ENCODE measurements around the gene MCM6. TPM values are rescaled to one million over a fixed set of nuclear protein-coding genes. Genes with fewer than 3 reads are reported as not detected.

Gene MCM6
- total and polyA plus RNA-seq, 2 experiments from 2014 or later = 74.7 to 133 TPM

DNA sequence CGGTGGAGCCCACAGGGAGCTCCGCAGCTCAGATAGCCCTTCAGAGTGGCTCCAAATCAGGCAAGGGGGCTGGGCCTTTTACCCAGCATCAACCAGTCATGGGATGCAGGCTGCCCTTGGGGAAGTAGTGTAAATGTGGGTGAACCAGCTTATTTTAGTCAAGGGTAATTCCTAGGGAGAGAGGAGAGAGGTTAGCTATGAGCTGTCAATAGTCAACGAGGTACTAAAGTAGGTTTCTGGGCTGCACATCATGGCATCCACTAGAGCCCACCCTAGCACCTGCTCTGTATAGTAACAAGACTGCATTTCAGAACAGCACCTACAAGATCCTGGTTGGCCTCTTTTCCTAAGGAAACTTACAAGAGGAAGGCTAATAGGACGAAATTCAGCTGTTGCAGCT, 9.5 kb upstream of the MCM6 start (continued):
- no peak for TF ChIP-seq JUNB (IDR thresholded peaks at IDR 0.05; ENCODE audit: unreplicated experiment)
- TF ChIP-seq, protein P1, sequence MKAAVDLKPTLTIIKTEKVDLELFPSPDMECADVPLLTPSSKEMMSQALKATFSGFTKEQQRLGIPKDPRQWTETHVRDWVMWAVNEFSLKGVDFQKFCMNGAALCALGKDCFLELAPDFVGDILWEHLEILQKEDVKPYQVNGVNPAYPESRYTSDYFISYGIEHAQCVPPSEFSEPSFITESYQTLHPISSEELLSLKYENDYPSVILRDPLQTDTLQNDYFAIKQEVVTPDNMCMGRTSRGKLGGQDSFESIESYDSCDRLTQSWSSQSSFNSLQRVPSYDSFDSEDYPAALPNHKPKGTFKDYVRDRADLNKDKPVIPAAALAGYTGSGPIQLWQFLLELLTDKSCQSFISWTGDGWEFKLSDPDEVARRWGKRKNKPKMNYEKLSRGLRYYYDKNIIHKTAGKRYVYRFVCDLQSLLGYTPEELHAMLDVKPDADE (IDR thresholded peaks at IDR 0.05) = no peak
- TF ChIP-seq, protein P2, sequence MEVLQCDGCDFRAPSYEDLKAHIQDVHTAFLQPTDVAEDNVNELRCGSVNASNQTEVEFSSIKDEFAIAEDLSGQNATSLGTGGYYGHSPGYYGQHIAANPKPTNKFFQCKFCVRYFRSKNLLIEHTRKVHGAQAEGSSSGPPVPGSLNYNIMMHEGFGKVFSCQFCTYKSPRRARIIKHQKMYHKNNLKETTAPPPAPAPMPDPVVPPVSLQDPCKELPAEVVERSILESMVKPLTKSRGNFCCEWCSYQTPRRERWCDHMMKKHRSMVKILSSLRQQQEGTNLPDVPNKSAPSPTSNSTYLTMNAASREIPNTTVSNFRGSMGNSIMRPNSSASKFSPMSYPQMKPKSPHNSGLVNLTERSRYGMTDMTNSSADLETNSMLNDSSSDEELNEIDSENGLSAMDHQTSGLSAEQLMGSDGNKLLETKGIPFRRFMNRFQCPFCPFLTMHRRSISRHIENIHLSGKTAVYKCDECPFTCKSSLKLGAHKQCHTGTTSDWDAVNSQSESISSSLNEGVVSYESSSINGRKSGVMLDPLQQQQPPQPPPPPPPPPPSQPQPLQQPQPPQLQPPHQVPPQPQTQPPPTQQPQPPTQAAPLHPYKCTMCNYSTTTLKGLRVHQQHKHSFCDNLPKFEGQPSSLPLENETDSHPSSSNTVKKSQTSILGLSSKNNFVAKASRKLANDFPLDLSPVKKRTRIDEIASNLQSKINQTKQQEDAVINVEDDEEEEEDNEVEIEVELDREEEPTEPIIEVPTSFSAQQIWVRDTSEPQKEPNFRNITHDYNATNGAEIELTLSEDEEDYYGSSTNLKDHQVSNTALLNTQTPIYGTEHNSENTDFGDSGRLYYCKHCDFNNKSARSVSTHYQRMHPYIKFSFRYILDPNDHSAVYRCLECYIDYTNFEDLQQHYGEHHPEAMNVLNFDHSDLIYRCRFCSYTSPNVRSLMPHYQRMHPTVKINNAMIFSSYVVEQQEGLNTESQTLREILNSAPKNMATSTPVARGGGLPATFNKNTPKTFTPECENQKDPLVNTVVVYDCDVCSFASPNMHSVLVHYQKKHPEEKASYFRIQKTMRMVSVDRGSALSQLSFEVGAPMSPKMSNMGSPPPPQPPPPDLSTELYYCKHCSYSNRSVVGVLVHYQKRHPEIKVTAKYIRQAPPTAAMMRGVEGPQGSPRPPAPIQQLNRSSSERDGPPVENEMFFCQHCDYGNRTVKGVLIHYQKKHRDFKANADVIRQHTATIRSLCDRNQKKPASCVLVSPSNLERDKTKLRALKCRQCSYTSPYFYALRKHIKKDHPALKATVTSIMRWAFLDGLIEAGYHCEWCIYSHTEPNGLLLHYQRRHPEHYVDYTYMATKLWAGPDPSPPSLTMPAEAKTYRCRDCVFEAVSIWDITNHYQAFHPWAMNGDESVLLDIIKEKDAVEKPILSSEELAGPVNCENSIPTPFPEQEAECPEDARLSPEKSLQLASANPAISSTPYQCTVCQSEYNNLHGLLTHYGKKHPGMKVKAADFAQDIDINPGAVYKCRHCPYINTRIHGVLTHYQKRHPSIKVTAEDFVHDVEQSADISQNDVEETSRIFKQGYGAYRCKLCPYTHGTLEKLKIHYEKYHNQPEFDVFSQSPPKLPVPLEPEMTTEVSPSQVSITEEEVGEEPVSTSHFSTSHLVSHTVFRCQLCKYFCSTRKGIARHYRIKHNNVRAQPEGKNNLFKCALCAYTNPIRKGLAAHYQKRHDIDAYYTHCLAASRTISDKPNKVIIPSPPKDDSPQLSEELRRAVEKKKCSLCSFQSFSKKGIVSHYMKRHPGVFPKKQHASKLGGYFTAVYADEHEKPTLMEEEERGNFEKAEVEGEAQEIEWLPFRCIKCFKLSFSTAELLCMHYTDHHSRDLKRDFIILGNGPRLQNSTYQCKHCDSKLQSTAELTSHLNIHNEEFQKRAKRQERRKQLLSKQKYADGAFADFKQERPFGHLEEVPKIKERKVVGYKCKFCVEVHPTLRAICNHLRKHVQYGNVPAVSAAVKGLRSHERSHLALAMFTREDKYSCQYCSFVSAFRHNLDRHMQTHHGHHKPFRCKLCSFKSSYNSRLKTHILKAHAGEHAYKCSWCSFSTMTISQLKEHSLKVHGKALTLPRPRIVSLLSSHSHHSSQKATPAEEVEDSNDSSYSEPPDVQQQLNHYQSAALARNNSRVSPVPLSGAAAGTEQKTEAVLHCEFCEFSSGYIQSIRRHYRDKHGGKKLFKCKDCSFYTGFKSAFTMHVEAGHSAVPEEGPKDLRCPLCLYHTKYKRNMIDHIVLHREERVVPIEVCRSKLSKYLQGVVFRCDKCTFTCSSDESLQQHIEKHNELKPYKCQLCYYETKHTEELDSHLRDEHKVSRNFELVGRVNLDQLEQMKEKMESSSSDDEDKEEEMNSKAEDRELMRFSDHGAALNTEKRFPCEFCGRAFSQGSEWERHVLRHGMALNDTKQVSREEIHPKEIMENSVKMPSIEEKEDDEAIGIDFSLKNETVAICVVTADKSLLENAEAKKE (CRISPR knock-in tag; IDR thresholded peaks at IDR 0.05) = no peak

DNA sequence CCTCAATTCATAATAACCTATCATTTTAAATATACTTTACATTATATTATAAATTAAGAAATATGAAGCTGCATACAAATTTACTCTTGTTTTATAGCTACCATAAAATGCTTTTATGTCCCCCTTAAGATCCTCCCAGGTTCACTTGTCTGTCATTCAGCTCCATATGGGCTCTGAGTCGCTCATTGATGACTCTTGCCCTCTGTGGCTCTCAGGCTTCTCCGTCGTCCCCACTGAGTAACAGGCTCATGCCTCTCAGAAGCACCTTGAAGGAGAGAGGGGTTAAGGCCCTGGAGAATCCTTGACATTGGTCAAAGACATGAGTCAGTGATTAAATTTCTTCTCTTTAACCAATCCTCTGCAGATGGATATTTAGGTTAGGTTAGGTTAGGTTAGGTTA, 6.2 kb upstream of the MCM6 start:
- DNase-seq (ENCODE audit: low spot score) (no peak), ATAC-seq (no peak)
- Mint-ChIP-seq H3K27ac (no peak overlapping the region), H3K27me3 (ENCODE audit: insufficient read depth, low read depth, poor library complexity) (peaks cover 2% of the 10 kb centered on the region), H3K36me3 (ENCODE audit: low read depth) (no peaks in the 10 kb centered on the region), H3K9me3 (no peaks in the 10 kb centered on the region; the same call in 2 of the 3 replicates), H3K4me1 (peaks cover 9% of the 10 kb centered on the region), H3K4me3 (no peak overlapping the region)
- Histone ChIP-seq H3K9me2 (ENCODE audit: insufficient read depth) (no peaks in the 10 kb centered on the region), H3K27ac (ENCODE audit: low read depth) (no peak overlapping the region), H3K4me2 (no peak overlapping the region), H4K20me1 (replicated peaks; ENCODE audit: insufficient read depth) (no peaks in the 10 kb centered on the region), H3F3A (replicated peaks; ENCODE audit: low read depth) (no peaks in the 10 kb centered on the region), H3K4me3 (no peak overlapping the region), H3K27me3 (ENCODE audit: insufficient read depth) (no peaks in the 10 kb centered on the region), H3K36me3 (ENCODE audit: insufficient read depth) (no peaks in the 10 kb centered on the region), H2AFZ (peak overlapping the region; percentile 77; the same call in 1 of the 2 replicates), H3K4me1 (ENCODE audit: insufficient read depth) (peaks cover 8% of the 10 kb centered on the region), H3K79me2 (replicated peaks; ENCODE audit: insufficient read depth) (no peaks in the 10 kb centered on the region)
- TF ChIP-seq, protein P3, sequence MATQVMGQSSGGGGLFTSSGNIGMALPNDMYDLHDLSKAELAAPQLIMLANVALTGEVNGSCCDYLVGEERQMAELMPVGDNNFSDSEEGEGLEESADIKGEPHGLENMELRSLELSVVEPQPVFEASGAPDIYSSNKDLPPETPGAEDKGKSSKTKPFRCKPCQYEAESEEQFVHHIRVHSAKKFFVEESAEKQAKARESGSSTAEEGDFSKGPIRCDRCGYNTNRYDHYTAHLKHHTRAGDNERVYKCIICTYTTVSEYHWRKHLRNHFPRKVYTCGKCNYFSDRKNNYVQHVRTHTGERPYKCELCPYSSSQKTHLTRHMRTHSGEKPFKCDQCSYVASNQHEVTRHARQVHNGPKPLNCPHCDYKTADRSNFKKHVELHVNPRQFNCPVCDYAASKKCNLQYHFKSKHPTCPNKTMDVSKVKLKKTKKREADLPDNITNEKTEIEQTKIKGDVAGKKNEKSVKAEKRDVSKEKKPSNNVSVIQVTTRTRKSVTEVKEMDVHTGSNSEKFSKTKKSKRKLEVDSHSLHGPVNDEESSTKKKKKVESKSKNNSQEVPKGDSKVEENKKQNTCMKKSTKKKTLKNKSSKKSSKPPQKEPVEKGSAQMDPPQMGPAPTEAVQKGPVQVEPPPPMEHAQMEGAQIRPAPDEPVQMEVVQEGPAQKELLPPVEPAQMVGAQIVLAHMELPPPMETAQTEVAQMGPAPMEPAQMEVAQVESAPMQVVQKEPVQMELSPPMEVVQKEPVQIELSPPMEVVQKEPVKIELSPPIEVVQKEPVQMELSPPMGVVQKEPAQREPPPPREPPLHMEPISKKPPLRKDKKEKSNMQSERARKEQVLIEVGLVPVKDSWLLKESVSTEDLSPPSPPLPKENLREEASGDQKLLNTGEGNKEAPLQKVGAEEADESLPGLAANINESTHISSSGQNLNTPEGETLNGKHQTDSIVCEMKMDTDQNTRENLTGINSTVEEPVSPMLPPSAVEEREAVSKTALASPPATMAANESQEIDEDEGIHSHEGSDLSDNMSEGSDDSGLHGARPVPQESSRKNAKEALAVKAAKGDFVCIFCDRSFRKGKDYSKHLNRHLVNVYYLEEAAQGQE (IDR thresholded peaks at IDR 0.05; ENCODE audit: unreplicated experiment) = no peak
- TF ChIP-seq STAT1 (IDR thresholded peaks at IDR 0.05; ENCODE audit: unreplicated experiment) = no peak
- TF ChIP-seq, protein P4, sequence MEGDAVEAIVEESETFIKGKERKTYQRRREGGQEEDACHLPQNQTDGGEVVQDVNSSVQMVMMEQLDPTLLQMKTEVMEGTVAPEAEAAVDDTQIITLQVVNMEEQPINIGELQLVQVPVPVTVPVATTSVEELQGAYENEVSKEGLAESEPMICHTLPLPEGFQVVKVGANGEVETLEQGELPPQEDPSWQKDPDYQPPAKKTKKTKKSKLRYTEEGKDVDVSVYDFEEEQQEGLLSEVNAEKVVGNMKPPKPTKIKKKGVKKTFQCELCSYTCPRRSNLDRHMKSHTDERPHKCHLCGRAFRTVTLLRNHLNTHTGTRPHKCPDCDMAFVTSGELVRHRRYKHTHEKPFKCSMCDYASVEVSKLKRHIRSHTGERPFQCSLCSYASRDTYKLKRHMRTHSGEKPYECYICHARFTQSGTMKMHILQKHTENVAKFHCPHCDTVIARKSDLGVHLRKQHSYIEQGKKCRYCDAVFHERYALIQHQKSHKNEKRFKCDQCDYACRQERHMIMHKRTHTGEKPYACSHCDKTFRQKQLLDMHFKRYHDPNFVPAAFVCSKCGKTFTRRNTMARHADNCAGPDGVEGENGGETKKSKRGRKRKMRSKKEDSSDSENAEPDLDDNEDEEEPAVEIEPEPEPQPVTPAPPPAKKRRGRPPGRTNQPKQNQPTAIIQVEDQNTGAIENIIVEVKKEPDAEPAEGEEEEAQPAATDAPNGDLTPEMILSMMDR (conservative IDR thresholded peaks at IDR 0.05; ENCODE audit: low read depth in 2 of 2) = no peak
- TF ChIP-seq, protein P1 (IDR thresholded peaks at IDR 0.05) = no peak
- TF ChIP-seq JUNB (IDR thresholded peaks at IDR 0.05; ENCODE audit: unreplicated experiment) = no peak
- TF ChIP-seq ZNF331 (CRISPR knock-in tag; IDR thresholded peaks at IDR 0.05; ENCODE audit: low read depth) = no peak
- no peak for TF ChIP-seq EZH2phosphoT487 (IDR thresholded peaks at IDR 0.05; ENCODE audit: unreplicated experiment)
- TF ChIP-seq NANOG (IDR thresholded peaks at IDR 0.05; ENCODE audit: borderline replicate concordance) = no peak
- TF ChIP-seq POLR2AphosphoS5 (IDR thresholded peaks at IDR 0.05; ENCODE audit: low read depth) = no peak
- TF ChIP-seq ZNF114 (CRISPR knock-in tag; IDR thresholded peaks at IDR 0.05) = no peak
